Stimulated activated CD8-positive, alpha-beta memory T cell treated with anti-CD3 and anti-CD28 coated beads, Interleukin-2, amount 100 ng/mL, for 48 hours (primary cell): ENCODE results near the gene TMEM179.

ENCODE experiments used
- DNase-seq, 2 donors: peaks; one replicate each; pipeline ENCODE4 v3.0.0-alpha.2; 2020; ENCODE audit warnings: low read depth in 2 of 2

Gene TMEM179

DNA sequence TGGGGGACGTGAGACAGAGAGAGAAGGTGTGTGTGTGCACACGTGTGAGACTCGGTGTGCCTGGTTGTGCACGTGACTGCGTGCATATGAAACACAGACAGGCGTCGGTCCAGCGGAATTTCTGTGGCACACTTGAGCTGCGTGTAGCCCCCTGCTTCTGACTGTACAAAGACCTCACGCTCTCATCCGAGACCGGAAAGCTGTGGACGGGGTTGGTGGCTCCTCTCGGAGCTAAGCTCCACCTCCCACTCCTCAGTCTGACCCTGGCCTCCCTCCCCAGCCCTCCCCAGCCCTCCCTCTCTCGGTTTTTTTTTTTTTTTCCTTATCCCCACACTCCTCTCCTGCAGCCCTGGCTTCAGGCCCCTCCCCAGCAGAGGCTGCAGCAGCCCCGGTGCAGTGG is 33.3 kb downstream of the TMEM179 start:
- no peak for DNase-seq

DNA sequence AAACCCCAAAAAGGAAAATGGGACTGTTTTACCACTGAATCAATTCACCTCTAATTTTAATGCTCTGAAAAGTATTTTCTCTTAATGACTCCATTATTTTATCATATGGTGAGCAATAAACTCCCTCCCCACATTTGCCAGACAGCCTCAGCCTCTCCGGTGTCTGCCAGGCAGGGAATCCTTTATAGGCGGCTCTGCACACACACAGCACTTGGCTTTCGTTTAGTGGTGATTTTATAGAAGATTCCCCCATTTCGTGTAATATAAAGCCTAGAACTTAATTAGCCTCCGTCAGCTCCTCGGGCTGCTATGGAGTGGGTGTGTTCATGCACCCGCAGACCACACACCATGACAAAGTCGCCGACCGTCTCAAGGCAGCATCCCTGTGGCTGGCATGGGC is 35.1 kb downstream of the TMEM179 start:
- no peak for DNase-seq

DNA sequence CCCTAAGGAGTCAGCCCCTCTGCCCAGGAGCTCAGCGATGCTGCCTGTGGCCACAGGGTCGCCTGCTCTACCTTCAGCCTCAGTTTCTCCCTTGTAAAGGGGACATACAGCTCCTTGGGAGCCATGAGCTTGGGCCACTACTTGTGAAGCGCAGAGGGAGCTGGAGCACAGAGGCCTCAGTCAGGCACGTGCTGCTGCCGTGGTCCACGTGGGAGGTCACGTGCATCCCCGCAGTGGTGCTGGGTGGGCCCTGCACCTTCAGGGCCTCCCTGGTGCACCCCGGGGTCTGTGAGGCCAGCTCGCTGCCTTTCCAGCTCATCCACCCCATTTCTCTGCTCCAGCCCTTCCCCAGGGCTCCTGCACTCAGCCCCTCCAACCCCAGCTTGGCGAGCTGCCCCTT is 36.0 kb downstream of the TMEM179 start:
- no peak for DNase-seq

DNA sequence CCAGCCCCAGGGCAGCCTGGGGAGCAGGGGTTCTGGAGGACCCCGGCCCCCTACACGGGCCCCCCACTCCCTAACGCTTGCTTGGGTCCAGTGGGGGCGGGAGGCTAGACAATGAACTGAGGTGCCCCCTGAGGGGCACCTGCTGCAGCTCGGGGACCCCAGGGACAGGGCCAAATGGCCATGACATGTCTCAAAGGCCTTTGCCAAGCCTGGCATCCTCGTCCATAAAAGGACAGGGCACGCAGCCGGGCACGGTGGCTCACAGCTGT is 36.7 kb downstream of the TMEM179 start:
- DNase-seq, result no peak

DNA sequence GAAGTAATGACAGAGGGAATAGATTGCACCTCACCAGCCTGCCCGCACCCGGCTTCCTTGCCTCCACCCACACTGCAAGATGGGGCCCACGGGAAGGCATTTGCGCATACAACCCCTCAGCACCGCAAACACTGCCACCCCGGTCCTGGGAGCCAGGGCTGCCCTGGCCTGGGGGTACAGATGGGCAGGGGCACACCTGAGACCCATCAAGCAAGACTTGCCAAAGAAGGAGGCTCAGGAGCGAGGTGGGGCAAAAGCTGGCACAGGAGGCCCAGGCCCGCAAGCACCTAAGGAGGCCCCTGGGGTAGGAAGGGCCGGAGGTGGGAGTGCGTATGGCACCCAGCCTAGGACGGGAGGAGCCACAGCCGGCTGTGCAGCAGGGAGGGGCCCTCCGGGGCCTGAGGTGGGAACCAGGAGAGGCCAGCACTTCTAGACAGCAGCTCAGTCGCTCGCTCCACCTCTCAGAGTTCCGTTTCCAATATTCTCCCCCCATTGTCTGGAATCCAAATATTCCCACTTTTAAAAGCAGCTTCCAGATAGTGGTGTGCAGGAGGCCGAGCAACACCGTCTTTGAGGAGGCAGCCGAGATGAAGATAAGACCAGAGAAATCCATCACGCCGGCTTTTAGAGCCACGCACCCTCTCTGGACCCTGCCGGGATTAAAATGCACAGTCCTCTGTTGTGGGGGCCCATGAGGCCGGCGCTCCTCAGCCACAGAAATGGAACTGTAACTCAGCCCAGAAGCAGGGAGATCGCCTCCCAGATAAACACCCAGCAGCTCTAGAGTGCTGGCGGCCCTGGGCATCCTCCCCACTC is 37.2 kb downstream of the TMEM179 start:
- DNase-seq, result no peak

DNA sequence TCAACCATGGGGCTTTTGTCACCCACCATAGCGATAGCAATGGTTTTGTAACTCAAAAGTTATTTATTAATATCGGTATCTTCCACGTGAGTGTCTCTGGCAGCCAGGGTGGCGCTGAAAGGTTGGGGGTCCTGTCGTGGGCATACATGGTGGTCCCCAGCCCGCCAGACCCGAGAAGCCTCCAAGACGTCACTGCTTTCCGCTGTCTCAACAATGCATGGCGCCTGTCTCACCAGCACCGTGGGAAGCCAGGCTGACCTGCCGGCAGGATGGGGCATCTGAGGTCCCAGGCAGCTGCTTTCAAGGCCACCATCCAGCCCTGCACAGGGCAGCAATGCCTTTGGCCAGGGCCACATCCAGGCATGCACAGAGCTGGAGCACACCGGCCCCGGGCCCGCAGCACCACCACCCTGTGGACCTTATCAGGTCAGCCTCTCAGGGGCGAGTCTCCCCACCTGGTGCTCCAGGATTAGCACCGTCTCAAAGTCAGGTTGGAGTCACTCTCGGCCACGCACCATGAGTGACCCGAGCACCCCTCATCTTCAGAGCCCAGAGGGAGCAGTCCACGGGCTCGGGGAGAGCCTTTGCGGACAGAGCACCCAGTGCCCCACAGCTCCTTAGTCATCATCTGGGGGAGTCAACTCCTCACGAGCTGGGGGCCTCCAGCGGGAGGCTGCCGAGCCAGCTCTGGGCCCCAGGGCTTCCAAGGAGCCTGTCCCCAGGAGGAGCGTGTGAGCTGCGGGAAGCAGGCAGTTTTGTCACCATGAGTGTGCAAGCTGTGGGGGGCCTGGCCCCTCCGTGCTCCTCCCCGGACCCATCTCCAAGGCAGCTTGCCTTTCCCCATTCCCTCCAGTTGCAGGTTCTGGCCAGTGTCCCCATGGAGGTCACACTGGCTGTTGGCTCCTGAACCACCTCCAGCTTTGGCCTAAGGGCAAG is 39.6 kb downstream of the TMEM179 start:
- no peak for DNase-seq

DNA sequence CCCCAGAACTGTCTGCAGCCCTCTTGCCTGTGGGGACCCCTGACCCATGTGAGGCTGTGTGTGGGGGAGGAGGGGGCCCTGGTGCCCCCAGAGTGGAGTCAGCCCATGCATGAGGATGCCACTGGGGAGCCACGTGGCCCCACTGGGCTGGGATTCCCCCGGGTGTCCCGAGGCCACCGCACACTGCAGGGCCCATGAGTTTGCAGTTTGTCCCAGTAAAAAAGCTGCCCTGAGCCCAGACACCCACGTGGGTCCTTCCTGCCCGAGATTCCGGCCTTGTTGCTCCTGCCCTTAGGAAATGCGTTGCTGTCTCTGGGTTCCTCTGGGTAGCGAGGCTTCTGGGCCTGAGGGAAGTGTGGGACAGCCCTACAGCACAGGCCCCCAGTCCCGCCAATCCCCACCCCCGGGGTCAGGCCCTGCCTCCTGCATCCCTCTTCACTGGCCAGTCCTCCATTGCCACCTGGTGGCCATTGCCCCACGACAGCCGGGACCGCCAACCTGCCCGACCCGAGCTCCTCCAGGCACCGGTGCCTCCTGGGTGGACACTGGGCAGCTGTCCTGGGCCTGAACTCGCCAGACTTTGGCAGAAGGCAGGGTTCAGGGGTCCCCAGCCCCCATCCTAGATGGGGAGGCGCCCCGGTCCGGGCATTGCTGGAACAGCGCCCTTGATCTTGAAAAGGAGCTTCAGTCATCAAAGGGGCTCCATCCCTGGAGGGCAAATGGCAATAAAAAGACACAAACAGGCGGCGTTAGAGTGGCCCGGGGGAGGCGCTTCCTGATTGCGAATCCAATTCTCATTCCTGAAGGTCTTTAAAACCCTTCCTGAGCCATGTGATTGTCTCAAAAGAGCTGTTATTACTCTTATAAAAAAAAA is 40.6 kb downstream of the TMEM179 start:
- peak; percentile 47 to 49 for DNase-seq

DNA sequence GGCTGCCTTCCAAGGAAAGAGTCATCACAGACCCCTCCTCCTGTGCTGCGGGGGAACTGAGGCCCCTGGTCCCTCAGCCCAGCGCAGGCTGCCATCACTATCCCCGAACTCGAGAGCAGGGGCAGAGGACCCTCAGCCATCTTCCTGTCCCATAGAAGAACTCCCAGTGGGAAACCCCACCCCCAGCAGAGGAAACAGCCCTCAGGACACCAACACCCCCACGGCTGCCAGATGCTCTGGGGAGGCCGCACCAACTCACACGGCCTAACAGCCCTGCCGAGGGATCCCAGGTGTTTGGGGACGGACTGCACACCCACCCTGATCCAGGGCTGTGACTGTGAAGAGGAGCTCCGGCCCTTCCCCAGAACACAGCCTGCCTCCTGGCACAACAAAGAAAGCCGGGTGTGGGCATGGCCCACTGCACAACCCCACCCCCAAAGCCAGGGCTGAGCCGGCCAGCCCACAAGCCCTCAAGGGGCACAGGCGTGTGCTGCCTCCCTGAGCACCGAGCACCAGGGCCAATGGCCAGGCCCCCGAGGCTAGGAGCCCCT is 41.3 kb downstream of the TMEM179 start:
- DNase-seq, result no peak

DNA sequence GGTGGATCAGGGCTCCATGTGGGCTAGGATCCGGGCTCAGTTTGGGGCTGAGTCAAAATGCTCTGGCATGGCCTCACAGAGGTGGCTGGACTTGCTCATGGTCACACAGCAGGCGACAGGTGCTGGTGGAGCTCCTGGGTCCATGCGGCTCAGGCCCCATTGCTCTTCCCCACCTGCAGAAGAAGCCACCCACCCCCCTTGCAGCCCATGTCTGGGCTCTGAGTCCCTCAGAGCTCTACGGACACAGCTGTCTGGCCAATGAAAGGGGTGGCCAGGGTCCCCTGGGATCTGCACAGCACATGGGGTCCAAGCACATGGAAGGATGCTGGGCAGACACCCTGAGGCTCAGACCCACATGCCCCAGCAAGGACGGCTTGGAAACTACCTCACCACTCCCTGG is 42.0 kb downstream of the TMEM179 start:
- no peak for DNase-seq

DNA sequence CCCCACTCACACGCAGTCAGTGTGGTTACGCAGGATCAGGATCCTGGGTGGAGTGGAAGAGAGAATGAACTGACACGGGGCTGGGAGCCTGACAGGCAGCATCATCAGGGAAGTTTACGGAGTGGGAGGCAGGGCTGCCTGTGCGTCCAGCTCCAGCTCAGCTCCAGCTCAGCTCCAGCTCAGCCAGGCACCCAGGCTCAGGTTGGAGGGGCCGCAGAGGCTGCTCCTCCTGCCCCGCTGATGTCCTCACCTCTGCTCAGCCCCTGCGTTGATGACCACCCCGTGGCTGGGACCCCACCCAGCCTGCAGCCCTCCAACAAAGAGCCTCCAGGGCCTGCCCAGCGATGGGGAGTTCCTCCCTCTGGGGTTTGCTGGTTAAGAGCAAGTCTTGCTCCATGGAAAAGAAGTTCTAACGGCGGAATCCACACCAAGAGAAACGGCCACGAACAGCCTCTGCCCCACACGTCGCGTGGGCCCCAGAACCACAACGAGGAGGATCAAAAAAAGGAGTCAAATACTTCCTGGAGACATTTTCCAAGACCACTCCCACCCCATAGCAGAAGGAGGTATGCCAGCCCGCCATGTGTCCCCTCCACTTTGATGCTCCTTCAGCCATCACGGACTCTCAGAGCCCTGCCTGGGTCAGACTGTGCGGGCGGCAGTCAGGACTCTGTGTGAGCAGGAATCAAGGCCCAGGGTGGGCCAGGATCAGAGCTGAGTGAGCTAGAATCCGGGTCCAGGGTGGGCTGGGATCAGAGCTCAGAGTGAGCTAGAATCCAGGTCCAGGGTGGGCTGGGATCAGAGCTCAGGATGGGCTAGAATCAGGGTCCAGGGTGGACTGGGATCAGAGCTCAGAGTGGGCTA is 42.7 kb downstream of the TMEM179 start:
- DNase-seq, result no peak

DNA sequence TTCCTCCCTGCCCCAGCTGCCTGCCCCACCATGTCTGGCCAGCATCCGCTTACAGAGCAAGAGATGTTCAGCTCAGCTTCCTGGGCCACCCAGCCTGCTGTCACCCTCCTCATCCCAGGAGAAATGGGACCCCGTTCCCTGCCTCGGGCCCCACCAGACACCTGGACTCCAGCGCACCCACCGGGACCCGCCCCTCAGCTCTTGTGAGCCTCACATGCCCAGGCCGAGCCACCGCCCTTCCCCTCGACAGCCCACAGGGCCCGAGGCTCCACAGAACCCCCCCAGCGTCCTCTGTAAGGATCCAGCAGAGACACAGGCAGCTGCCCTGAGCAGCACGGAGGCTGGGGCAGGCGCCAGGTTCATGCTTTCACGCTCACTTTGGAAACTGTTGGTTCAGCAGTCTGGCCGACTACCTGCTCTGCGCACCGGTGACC is 43.4 kb downstream of the TMEM179 start:
- DNase-seq, result no peak

DNA sequence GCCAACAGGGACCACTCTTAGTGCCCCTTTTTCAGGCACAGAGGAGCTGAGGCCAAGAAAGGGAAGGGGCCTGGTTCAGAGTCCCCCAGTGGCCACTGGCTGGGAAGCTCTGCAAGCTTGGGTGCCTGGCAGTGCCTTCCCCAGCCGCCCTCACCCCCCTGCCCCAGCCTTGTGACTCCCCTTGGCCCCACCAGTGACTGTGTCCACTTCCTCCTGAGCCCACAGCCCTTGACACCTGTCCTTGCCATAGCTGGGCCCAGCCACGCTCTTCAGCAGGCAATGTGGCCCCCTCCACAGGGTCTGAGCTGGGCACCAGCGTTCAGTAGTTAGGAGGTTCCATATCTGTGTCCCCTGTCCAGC is 44.0 kb downstream of the TMEM179 start:
- DNase-seq, result no peak

DNA sequence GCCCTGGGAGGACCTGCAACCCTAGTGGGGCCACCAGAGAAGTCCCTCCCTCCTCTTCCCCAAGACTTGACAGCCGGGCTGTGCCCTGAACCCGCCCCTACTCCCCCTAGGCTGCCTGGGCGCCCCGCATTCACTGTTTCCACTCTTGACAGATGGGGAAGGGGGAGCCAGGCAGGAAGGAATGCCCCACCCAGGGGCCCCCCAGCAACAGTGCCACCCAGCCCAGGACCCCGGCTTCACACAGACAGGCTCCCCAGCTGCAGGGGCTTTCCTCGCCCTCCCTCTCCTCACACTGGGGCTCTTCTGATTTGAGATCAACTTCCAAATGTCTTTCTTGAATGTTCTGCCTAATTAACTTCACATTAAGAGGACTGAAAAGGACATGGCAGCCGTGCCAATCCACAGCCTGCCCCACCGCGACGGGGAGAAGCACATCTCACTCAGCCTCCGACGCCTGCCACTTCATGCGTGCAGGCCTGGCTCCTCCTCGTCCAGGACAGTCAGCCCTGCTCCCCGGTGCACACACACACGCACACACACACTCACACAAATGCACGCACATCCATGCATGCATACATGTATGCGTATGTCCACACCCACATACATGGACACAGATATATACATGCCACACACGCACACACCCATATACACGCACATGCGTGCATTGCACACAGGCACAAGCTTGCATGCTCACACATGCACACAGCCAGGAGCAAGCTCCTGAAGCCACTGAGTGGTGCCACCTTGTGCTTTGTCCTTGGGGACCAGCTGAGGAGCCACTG is 44.6 kb downstream of the TMEM179 start:
- no peak for DNase-seq

DNA sequence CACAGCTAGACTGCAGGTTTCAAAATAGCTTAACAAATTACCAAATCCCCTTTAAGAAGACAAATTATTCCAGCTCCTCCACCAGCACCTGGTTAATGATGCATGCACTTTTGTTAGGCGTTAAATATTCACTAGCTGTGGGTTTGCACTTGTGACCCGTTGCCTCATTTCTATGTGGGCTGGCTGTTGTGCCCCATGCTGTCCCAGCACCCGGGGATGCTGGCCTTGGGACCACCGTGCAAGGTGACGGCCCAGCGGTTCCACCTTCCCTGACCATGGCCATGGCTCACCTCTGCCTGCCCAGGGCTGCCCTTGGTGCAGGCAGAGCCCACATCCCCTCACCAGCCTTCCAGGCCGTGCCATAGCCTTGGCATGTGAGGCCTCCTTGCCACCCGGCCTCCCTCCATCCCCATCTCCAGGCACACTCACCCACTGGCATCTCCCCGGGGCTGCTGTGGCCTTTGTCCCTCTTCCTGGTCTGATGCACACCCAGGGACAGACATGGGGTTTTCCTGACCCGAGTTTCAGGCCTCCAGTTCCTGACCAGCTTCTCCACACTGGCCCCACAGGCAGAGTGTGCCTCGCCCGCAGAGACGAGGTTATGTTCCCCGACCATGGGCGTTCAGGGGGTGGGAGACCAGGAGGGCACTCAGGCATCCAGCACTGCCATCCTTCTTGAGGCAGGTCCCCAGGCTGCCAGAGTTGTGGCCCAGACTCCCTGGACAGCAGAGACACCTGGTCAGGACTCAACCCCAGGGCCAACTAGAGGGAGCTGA is 45.4 kb downstream of the TMEM179 start:
- no peak for DNase-seq

DNA sequence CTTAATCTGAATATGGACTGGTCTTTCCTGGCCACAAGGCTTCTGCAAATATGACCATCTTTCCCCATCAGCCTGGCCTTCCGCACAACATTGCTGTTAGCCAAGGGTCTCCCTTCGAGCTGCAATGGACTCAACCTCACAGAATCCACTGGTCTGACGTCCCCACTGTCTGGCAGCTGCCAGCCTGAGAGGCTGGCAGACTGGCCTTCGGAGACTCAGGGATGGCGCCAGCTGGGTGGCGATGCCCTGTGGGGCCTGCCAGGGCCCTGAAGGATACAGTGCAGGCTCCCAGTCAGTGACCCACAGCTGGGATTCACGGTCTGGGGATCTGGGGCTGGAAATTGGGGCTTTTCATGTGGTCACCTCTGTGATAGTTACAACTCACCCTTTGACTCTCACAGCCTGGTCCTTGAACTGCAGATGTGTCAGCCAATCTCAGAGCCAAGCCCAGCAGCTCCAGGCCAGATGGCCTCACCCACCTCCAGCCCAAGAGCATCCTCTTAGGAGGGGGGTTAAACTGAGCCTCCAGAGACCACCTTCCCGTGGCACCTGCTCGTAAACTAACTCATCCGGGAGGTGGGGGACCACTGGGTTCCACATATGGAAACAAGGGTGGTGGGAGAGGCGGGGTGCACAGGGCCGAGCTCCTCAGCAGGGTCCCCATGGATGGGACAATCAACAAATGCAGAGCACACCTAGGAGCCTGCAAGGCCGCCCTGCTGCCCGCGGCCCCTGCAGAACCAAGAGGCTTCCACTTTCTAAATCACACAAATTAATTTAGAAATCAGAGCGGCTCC is 46.1 kb downstream of the TMEM179 start:
- DNase-seq, result no peak

DNA sequence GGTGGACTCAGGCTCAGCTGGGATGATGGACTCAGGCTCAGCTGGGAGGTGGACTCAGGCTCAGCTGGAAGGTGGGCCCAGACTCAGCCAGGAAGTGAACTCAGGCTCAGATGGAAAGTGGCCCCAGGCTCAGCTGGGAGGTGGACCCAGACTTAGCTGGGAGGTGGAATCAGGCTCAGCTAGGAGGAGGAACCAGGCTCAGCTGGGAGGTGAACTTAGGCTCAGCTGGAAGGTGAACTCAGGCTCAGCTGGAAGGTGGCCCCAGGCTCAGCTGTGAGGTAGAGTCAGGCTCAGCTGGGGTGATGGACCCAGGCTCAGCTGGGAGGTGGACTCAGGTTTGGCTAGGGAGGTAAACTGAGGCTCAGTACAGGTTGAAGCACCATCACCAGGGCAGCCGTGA is 46.8 kb downstream of the TMEM179 start:
- DNase-seq, result no peak

DNA sequence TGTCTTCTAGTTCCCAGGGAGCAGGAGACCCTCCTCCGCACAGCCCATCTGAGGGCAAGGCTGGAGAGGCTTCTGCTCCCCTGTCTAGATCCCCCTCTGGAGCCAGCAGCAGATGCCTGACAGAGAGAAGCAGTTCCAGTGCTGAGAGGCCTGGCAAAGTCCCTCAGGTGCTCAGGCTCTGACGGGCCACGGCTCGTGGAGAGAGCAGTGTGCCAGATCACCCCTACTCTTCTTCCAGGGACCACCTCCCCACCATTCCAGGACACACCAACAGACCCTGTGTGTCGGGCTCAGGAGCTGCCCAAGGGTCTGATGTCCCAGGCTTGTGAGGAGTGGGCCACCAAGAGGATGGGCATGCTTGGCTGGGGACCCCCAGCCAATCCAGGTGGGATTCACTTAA is 47.5 kb downstream of the TMEM179 start:
- no peak for DNase-seq

DNA sequence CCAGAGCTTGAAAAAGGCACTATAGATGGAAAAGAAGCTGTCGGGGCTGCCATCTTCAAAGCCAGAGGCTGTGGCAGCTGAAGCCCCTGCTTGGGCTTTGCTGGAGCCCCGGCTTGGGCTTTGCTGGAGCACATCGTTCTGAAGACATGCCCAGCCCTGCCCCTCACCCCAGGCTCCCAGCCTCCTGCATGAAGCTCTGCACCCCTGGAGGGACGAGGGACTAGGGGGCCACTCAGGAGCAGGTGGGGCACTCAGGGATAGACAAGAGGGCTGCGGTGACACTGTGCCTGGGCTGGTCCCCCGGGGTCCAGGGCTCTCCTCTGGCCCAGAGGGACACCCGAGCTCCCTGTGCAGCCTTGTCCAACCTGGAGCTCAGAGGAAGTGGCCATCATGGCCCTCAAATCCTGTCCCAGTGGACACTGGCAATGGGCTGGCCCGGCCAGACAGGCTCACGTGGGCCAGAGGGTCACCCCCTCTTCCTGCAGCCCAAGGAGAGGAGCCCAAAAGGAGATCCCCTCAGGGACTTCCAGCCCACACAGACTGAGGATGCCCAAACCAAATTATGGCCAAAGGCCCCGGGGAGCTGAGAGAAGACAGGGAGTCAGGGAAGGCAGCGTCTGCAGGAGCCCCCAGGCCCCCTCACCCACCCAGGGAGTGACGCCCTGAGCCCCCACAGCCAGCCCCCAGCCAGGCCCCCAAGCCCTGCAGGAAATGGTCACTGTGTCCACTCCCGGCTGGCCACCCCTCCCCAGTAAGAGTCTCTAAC is 48.1 kb downstream of the TMEM179 start:
- DNase-seq, result no peak
